NOMO-1 treated with dmso at 0.1 percent for 144 hours (cell line): ENCODE measurements around the gene WDR87.
"Not testable (repeated sequence)": the region's sequence is repeated elsewhere in the genome, so short reads cannot be mapped to it uniquely, and the experiment has no call there.

Source experiments
- DNase-seq: peaks from one replicate; lab custom pipeline; 2025; ENCODE audit not compliant: unreplicated experiment; lab: John Stamatoyannopoulos, UW

WDR87 gene

GRCh38 chr19:37893845-37894575, 12.4 kb downstream of the WDR87 start:
- DNase-seq: no peak

DNA sequence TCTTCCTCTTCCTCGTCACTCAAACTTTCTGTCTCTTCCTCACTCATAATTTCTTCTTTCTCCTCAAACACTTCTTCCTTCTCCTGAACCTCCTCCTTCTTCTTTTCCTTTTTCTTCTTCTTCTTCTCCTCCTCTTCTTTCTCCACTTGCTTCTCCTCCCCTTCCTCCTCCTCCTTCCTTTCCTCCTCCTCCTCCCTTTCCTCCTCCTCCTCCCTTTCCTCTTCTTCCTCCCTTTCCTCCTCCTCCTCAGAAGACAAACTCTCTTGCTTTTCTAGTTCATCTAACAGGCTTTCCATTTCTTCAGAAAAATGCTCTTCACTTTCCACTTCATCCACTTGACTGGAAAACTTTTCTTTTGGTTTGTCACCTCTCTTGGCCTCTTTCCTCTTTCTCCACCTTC, 19.8 kb downstream of the WDR87 start:
- no peak for DNase-seq

DNA sequence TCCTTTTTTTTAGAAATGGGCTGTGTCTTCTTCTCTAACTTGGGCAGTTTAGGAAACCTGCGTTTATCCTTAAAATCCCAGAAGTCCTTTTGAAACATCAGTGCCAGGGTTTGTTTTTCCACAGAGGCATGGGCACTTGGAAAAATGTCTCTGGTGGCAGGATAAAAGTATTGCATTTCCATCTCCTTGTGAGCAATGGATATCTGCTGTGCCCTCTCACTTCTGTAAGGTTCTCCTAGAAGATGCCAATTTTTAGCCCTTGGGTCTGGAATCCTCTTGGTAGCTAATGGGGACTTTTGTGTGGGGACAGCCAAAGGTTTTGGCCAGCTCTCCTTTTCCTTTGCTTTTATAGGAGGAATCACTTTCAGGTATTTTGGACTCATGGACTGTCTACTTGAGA, 21.0 kb downstream of the WDR87 start:
- DNase-seq: no peak

DNA sequence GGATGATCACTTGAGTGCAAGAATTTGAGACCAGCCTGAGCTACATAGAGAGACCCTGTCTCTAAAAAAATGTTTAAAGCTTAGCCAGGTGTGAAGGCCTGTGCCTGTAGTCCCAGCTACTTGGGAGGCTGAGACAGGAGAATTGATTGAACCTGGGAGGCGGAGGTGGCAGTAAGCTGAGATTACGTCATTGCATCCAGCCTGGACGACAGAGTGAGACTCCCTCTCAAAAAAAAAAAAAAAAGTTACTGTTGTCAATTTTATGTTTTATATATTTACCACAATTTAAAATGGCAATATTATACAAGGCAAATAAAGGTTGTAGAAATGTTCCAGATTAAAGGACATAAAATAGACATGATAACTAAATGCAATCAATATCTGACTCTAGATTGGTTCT, 29.2 kb downstream of the WDR87 start:
- no peak for DNase-seq

GRCh38 chr19:37876032-37876431, 30.4 kb downstream of the WDR87 start:
- no peak for DNase-seq

GRCh38 chr19:37874784-37875183, 31.6 kb downstream of the WDR87 start:
- DNase-seq: no peak

DNA sequence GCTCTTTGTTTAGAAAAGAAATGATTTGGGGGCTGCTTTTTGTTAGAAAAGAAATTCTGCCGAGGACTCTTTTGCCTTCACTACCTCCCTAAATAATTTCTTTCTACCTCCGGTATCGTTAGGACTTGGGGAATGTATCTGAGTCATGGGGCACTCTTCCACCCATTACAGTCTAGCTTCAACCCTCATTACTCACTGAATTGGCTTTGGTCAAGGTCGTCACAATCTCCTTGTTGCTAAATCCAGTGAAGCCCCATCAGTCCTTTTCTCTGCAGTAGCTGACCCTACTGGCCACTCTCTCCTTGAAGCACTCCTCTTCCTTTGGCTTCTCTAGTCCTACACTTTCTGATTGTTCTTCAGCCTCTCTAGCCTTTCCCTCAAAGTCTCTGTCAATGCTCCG, 34.0 kb downstream of the WDR87 start:
- DNase-seq: no peak

DNA sequence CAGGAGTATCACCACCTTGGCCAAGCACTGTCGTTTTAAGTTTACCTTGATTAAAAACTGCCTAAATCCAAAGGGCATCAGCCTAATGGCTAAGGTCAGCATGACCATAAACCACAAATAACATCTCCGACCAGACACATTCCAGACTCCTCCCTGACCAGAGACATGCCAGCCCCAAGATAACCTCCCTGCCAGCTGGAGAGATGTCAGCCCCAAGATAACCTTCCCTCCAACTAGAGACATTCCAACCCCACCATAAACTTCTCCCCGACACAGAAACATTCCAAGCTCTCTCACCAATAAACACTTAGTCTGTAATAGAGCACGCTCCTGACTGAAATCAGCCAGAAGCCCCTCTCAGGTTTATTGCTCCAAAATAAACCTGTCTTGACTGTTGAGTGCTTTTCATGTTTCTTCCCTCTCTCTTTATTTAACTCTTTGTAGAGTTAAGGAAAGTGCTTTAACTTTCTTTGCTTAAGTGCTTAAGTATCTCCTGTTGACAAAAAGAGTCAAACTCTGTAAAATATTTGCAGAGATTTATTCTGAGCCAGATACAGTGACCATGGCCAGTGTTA, 36.5 kb downstream of the WDR87 start:
- DNase-seq: no peak

DNA sequence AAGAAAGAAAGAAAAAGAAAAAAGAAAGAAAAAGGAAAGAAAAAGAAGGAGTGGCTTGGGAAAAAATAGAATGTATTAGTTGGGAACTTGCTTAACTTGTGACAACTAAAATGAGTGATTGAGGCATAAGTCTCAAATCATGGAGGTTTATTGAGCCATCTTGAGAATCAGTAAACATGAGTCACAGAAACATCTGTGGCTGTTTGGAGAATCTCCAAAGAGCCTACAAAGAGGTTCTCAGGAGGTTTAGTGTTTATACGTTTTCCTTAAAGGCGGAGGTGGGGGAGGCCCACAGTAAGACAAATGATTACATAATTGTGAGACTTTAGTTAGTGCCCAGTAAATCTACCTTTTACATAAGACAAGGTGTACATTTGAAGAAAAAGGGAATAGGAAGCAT, 38.6 kb downstream of the WDR87 start:
- no peak for DNase-seq

- not testable (repeated sequence) for DNase-seq
These were observed 40.5 kb downstream of the WDR87 start for GRCh38 chr19:37865930-37866329.

- no peak for DNase-seq
These were observed 41.9 kb downstream of the WDR87 start for GRCh38 chr19:37864501-37864900.

DNA sequence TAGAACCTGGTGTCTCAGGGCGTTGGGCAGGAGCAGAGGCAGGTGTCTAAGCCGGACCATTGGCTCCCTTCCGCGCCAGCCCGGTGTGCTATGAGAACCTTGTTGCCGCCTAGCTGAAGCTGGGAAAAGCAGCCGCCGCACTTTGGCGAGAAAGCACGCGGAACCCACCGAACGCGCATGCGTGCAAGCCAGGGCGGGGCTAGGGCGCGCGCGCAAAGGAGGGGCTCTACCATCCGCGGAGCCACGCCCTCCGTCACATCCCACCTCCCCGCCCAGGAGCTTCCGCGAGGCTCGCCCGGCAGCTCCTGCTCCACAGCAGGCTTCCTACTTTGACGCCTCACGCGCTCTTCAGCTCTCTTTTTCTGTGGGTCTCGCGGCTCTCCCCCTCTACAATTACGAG, 51.3 kb downstream of the WDR87 start:
- no peak for DNase-seq

DNA sequence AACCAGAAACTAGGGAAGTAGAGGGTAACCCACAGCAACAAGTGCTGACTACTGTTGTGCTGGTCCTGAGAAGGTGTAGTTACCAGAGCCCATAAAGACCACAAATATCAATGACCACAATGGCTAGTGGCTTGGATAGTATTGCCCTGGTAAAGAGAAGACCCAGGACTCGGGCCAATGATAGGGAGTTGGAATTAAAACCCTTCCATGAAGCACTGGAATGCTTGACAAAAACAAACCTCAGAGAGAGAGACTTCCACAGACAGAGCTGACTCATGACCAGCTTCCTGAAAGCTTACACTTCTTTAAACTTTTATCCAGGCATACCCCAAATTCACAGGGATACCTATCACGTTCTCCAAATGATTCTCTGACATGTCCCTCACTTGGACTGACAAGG, 60.5 kb downstream of the WDR87 start:
- no peak for DNase-seq
